K562 (cell line): Measurements from ENCODE around the gene TPX2. TPM values are rescaled to one million over a fixed set of nuclear protein-coding genes. Genes with fewer than 3 reads are reported as not detected.

ENCODE experiments used
- CHD7 ChIP-seq: fragments of 200-600 bp; sonication (generic); IDR thresholded peaks from one replicate; pipeline ENCODE4 v1.6.1; 2012; ENCODE audit warnings: mild to moderate bottlenecking, low read depth, low read length, inconsistent platforms
- FOXA3 ChIP-seq, 2 experiments: fragments of 450-650 bp in 1 of 2; sonication (generic) in 1 of 2; formaldehyde crosslinking; IDR thresholded peaks in 1 of 2; conservative IDR thresholded peaks in 1 of 2; 2 replicates each; pipeline versions ENCODE4 v1.4.0 to v1.8.0; 2020 to 2022; ENCODE audit warnings: mild to moderate bottlenecking in 2 of 2, missing genetic modification reagents in 1 of 2
- HMG20A ChIP-seq: fragments of 450-650 bp; formaldehyde crosslinking; conservative IDR thresholded peaks from 2 replicates; pipeline ENCODE4 v1.4.0; 2020; ENCODE audit warnings: mild to moderate bottlenecking, mixed read lengths
- KDM2B ChIP-seq: fragments of 250-450 bp; sonication (Bioruptor Pico); IDR thresholded peaks from 2 replicates; pipeline ENCODE4 v1.8.0; 2021; ENCODE audit warnings: mild to moderate bottlenecking, moderate library complexity
- MYC ChIP-seq, 2 experiments: fragments of 250-450 bp in 1 of 2; sonication (Bioruptor Pico) in 1 of 2; IDR thresholded peaks; 2 replicates each; pipeline versions ENCODE4 v1.5.1 to v1.6.1; 2012 to 2021; ENCODE audit warnings: low read depth in 2 of 2, borderline replicate concordance in 1 of 2, improper control_type of control experiment in 1 of 2, low read length in 1 of 2, mild to moderate bottlenecking in 1 of 2, moderate library complexity in 1 of 2
- NFE2 ChIP-seq: IDR thresholded peaks from 2 replicates; pipeline ENCODE4 v1.6.1; 2014; ENCODE audit warnings: antibody characterized with exemption, low read depth
- NR2F6 ChIP-seq: fragments of 450-650 bp; formaldehyde crosslinking; IDR thresholded peaks from 2 replicates; pipeline ENCODE4 v1.4.0; 2020; ENCODE audit warnings: mild to moderate bottlenecking
- OTX1 ChIP-seq: fragments of 450-650 bp; formaldehyde crosslinking; IDR thresholded peaks from 2 replicates; pipeline ENCODE4 v1.4.0; 2022; ENCODE audit warnings: mild to moderate bottlenecking
- THAP7 ChIP-seq: fragments of 250-450 bp; sonication (Bioruptor Pico); IDR thresholded peaks from 2 replicates; pipeline ENCODE4 v1.5.0; 2021
- VEZF1 ChIP-seq: fragments of 200-800 bp; sonication (Bioruptor generic); IDR thresholded peaks from 2 replicates; pipeline ENCODE4 v1.6.1; 2017; ENCODE audit warnings: missing genetic modification characterization, missing compliant biosample characterization
- XRCC4 ChIP-seq: IDR thresholded peaks from one replicate; pipeline ENCODE4 v1.6.1; 2011; ENCODE audit not compliant: insufficient read depth, insufficient read length; ENCODE audit errors: extremely low read depth
- polyA plus RNA-seq, 8 experiments: library from polyadenylated mRNA; depleted of rRNA in 4 of 8; stranded (reverse) in 5 of 8; unstranded in 3 of 8; fragments of >200 nt; fragmentation: Nextera tagmentation in 2 of 8; fragmentation: Illumina TruSeq in 1 of 8; extraction: Ambion mirVana in 2 of 8; extraction: Trizol in 1 of 8; gene quantifications; 2 replicates each; pipeline versions ENCODE4 v1.2.1 to v1.2.3, GENCODE V29; 2011 to 2014; ENCODE audit warnings: inconsistent platforms in 1 of 8, missing spikeins in 1 of 8
- total RNA-seq, 7 experiments: library from RNA; depleted of rRNA in 6 of 7; stranded (reverse); fragments of >200 nt in 6 of 7; fragmentation: Illumina TruSeq in 2 of 7; extraction: Trizol in 2 of 7; gene quantifications; 2 replicates each; pipeline versions ENCODE4 v1.2.1 to v1.2.3, GENCODE V29; 2011 to 2021; ENCODE audit warnings: low replicate concordance in 1 of 7

Gene TPX2
- total and polyA plus RNA-seq, 9 of the 15 experiments (the other 6 are each of a cell fraction or from before 2014, with no cell fraction given) = 48.0 to 241 (median 133) TPM

- TF ChIP-seq CHD7 (no peak), OTX1 (CRISPR knock-in tag) (no peak), VEZF1 (CRISPR knock-in tag) (peak; percentile 99), THAP7 (no peak), XRCC4 (no peak), KDM2B (CRISPR knock-in tag) (no peak), FOXA3 (CRISPR knock-in tag; conservative IDR thresholded peaks at IDR 0.05 in 1 of 2, IDR thresholded peaks at IDR 0.05 in 1 of 2) (no peak), NR2F6 (CRISPR knock-in tag) (no peak), HMG20A (CRISPR knock-in tag) (no peak), NFE2 (peak; percentile 15; the same call in 1 of the 2 replicates), MYC (IDR thresholded peaks at IDR 0.05; ENCODE audit: low read depth, low read length) (peak; percentile 49), MYC (CRISPR knock-in tag; IDR thresholded peaks at IDR 0.05; ENCODE audit: borderline replicate concordance, low read depth) (no peak)
Observed at GRCh38 chr20:31723319-31724078, 15.6 kb upstream of the TPX2 start (continued).
